HUES48 (cell line): ENCODE results near the gene CCDC15.

ENCODE experiments used
- H3K27ac ChIP-seq: one replicate; pipeline ENCODE4 v1.7.0; 2013; ENCODE audit warnings: low read depth, low read length, inconsistent platforms
- H3K27me3 ChIP-seq: 2 replicates; pipeline ENCODE4 v1.6.1; 2013; ENCODE audit warnings: mild to moderate bottlenecking, low read length; ENCODE audit not compliant: control insufficient read depth, insufficient read depth
- H3K36me3 ChIP-seq: 2 replicates; pipeline ENCODE4 v1.6.1; 2013; ENCODE audit warnings: low read length; ENCODE audit not compliant: control insufficient read depth, insufficient read depth
- H3K4me1 ChIP-seq: 2 replicates; pipeline ENCODE4 v1.6.1; 2013; ENCODE audit warnings: mild to moderate bottlenecking, low read length; ENCODE audit not compliant: control insufficient read depth, insufficient read depth
- H3K4me3 ChIP-seq: 2 replicates; pipeline ENCODE4 v1.5.1; 2013; ENCODE audit warnings: mild to moderate bottlenecking, low read depth, low read length
- H3K9ac ChIP-seq: 2 replicates; pipeline ENCODE4 v1.6.1; 2013; ENCODE audit warnings: mild to moderate bottlenecking, low read depth, low read length, moderate library complexity
- H3K9me3 ChIP-seq: 2 replicates; pipeline ENCODE4 v1.6.1; 2013; ENCODE audit warnings: low read length; ENCODE audit not compliant: control insufficient read depth, insufficient read depth

CCDC15 gene

GRCh38 chr11:125075900-125076317 lies 121.9 kb downstream of the CCDC15 start:
- H3K27ac ChIP-seq, result no peak overlapping the region
- H3K27me3 ChIP-seq, result no peaks in the 10 kb centered on the region
- no peaks in the 10 kb centered on the region; the same call in 1 of the 2 replicates for H3K4me1 ChIP-seq
- H3K4me3 ChIP-seq, result no peak overlapping the region
- no peaks in the 10 kb centered on the region for H3K9me3 ChIP-seq
- no peaks in the 10 kb centered on the region for H3K36me3 ChIP-seq
- H3K9ac ChIP-seq, result no peak overlapping the region

GRCh38 chr11:125076378-125076945 lies 122.5 kb downstream of the CCDC15 start:
- H3K27ac ChIP-seq, result no peak overlapping the region
- no peaks in the 10 kb centered on the region for H3K36me3 ChIP-seq
- H3K4me3 ChIP-seq, result no peak overlapping the region
- H3K27me3 ChIP-seq, result no peaks in the 10 kb centered on the region
- no peaks in the 10 kb centered on the region; the same call in 1 of the 2 replicates for H3K4me1 ChIP-seq
- H3K9ac ChIP-seq, result no peak overlapping the region
- H3K9me3 ChIP-seq, result no peaks in the 10 kb centered on the region

- Histone ChIP-seq H3K9me3 (no peaks in the 10 kb centered on the region), H3K4me3 (no peak overlapping the region), H3K36me3 (no peaks in the 10 kb centered on the region), H3K27ac (no peak overlapping the region), H3K27me3 (no peaks in the 10 kb centered on the region), H3K4me1 (no peaks in the 10 kb centered on the region; the same call in 1 of the 2 replicates), H3K9ac (no peak overlapping the region)
These were observed 124.0 kb downstream of the CCDC15 start for GRCh38 chr11:125078016-125078415.

- no peak overlapping the region for H3K9ac ChIP-seq
- H3K9me3 ChIP-seq, result no peaks in the 10 kb centered on the region
- H3K4me3 ChIP-seq, result no peak overlapping the region
- H3K4me1 ChIP-seq, result no peaks in the 10 kb centered on the region; the same call in 1 of the 2 replicates
- H3K27ac ChIP-seq, result no peak overlapping the region
- no peaks in the 10 kb centered on the region for H3K36me3 ChIP-seq
- no peaks in the 10 kb centered on the region for H3K27me3 ChIP-seq
These were observed 124.6 kb downstream of the CCDC15 start for GRCh38 chr11:125078516-125079140.

- Histone ChIP-seq H3K4me1 (no peaks in the 10 kb centered on the region; the same call in 1 of the 2 replicates), H3K36me3 (no peaks in the 10 kb centered on the region)
These were observed 125.3 kb downstream of the CCDC15 start for GRCh38 chr11:125079151-125079877.

GRCh38 chr11:125079878-125080530 lies 126.0 kb downstream of the CCDC15 start:
- no peak overlapping the region for H3K4me3 ChIP-seq
- H3K4me1 ChIP-seq, result no peaks in the 10 kb centered on the region; the same call in 1 of the 2 replicates
- H3K9ac ChIP-seq, result no peak overlapping the region
- H3K9me3 ChIP-seq, result no peaks in the 10 kb centered on the region
- H3K27me3 ChIP-seq, result no peaks in the 10 kb centered on the region
- no peaks in the 10 kb centered on the region for H3K36me3 ChIP-seq
- no peak overlapping the region for H3K27ac ChIP-seq

More at GRCh38 chr11:125079151-125079877, 125.3 kb downstream of the CCDC15 start:
- Histone ChIP-seq H3K9ac (no peak overlapping the region), H3K9me3 (no peaks in the 10 kb centered on the region), H3K27ac (no peak overlapping the region), H3K4me3 (no peak overlapping the region), H3K27me3 (no peaks in the 10 kb centered on the region)

GRCh38 chr11:125080531-125080911 lies 126.5 kb downstream of the CCDC15 start:
- Histone ChIP-seq H3K36me3 (no peaks in the 10 kb centered on the region), H3K27ac (no peak overlapping the region), H3K4me1 (no peaks in the 10 kb centered on the region; the same call in 1 of the 2 replicates)

GRCh38 chr11:125081098-125081798 lies 127.2 kb downstream of the CCDC15 start:
- no peaks in the 10 kb centered on the region; the same call in 1 of the 2 replicates for H3K4me1 ChIP-seq

More at GRCh38 chr11:125080531-125080911, 126.5 kb downstream of the CCDC15 start:
- H3K9me3 ChIP-seq, result no peaks in the 10 kb centered on the region
- H3K9ac ChIP-seq, result no peak overlapping the region
- H3K4me3 ChIP-seq, result no peak overlapping the region
- H3K27me3 ChIP-seq, result no peaks in the 10 kb centered on the region

GRCh38 chr11:125082040-125082439 lies 128.0 kb downstream of the CCDC15 start:
- Histone ChIP-seq H3K36me3 (no peaks in the 10 kb centered on the region), H3K9ac (no peak overlapping the region), H3K4me1 (no peaks in the 10 kb centered on the region; the same call in 1 of the 2 replicates), H3K27me3 (no peaks in the 10 kb centered on the region), H3K4me3 (no peak overlapping the region), H3K27ac (no peak overlapping the region), H3K9me3 (no peaks in the 10 kb centered on the region)

More at GRCh38 chr11:125081098-125081798, 127.2 kb downstream of the CCDC15 start:
- H3K36me3 ChIP-seq, result no peaks in the 10 kb centered on the region
- no peaks in the 10 kb centered on the region for H3K9me3 ChIP-seq
- no peak overlapping the region for H3K4me3 ChIP-seq
- H3K27ac ChIP-seq, result no peak overlapping the region
- no peak overlapping the region for H3K9ac ChIP-seq
- H3K27me3 ChIP-seq, result no peaks in the 10 kb centered on the region

- no peaks in the 10 kb centered on the region for H3K9me3 ChIP-seq
- H3K4me3 ChIP-seq, result no peak overlapping the region
- H3K4me1 ChIP-seq, result no peaks in the 10 kb centered on the region; the same call in 1 of the 2 replicates
- H3K36me3 ChIP-seq, result no peaks in the 10 kb centered on the region
- no peak overlapping the region for H3K9ac ChIP-seq
- no peaks in the 10 kb centered on the region for H3K27me3 ChIP-seq
- H3K27ac ChIP-seq, result no peak overlapping the region
These were observed 128.8 kb downstream of the CCDC15 start for GRCh38 chr11:125082611-125083311.
